ENCODE measurements around the gene BDKRB1.

BDKRB1 gene

GRCh38 chr14:96309896-96310330 lies 53.9 kb downstream of the BDKRB1 start:
- Histone ChIP-seq H2AFZ (ENCODE audit: low read depth, low read length, severe bottlenecking) (no peak overlapping the region), H3K4me3 (ENCODE audit: insufficient read depth, low read length, poor library complexity, severe bottlenecking) (no peak overlapping the region), H3K9me2 (replicated peaks; ENCODE audit: insufficient read depth, low read length) (no peaks in the 10 kb centered on the region), H3K9me3 (ENCODE audit: insufficient read depth, low read length) (no peaks in the 10 kb centered on the region), H3K4me2 (ENCODE audit: low read depth, low read length, poor library complexity, severe bottlenecking) (no peak overlapping the region), H3K79me2 (ENCODE audit: insufficient read depth, low read length) (no peaks in the 10 kb centered on the region), H3K9ac (ENCODE audit: low read length) (no peak overlapping the region), H4K20me1 (ENCODE audit: low read depth, low read length) (no peaks in the 10 kb centered on the region), H3K27me3 (ENCODE audit: low read length) (no peaks in the 10 kb centered on the region), H3F3A (ENCODE audit: insufficient read depth) (no peaks in the 10 kb centered on the region), H3K36me3 (ENCODE audit: low read length) (0 out of 2 replicates have a peak, but pooled peaks cover 5% of the 10 kb centered on the region), H3K27ac (ENCODE audit: low read depth, low read length) (no peak overlapping the region)
- TF ChIP-seq, protein P1, sequence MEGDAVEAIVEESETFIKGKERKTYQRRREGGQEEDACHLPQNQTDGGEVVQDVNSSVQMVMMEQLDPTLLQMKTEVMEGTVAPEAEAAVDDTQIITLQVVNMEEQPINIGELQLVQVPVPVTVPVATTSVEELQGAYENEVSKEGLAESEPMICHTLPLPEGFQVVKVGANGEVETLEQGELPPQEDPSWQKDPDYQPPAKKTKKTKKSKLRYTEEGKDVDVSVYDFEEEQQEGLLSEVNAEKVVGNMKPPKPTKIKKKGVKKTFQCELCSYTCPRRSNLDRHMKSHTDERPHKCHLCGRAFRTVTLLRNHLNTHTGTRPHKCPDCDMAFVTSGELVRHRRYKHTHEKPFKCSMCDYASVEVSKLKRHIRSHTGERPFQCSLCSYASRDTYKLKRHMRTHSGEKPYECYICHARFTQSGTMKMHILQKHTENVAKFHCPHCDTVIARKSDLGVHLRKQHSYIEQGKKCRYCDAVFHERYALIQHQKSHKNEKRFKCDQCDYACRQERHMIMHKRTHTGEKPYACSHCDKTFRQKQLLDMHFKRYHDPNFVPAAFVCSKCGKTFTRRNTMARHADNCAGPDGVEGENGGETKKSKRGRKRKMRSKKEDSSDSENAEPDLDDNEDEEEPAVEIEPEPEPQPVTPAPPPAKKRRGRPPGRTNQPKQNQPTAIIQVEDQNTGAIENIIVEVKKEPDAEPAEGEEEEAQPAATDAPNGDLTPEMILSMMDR (IDR thresholded peaks at IDR 0.05; ENCODE audit: insufficient read depth, low read length, poor library complexity, severe bottlenecking): no peak
- TF ChIP-seq EZH2phosphoT487 (conservative IDR thresholded peaks at IDR 0.05; ENCODE audit: low read length): no peak

- no peaks in the 10 kb centered on the region for H4K20me1 ChIP-seq (ENCODE audit: low read depth, low read length)
Observed at GRCh38 chr14:96310906-96311305, 54.9 kb downstream of the BDKRB1 start.

More at GRCh38 chr14:96310906-96311305, 54.9 kb downstream of the BDKRB1 start:
- H3F3A ChIP-seq (ENCODE audit: insufficient read depth): no peaks in the 10 kb centered on the region
- H3K4me2 ChIP-seq (ENCODE audit: low read depth, low read length, poor library complexity, severe bottlenecking): no peak overlapping the region
- H3K79me2 ChIP-seq (ENCODE audit: insufficient read depth, low read length): no peaks in the 10 kb centered on the region
- H3K9me2 ChIP-seq (replicated peaks; ENCODE audit: insufficient read depth, low read length): no peaks in the 10 kb centered on the region
- H3K36me3 ChIP-seq (ENCODE audit: low read length): peaks cover 10% of the 10 kb centered on the region; the same call in 1 of the 2 replicates
- no peaks in the 10 kb centered on the region for H3K27me3 ChIP-seq (ENCODE audit: low read length)
- TF ChIP-seq, protein P1 (IDR thresholded peaks at IDR 0.05; ENCODE audit: insufficient read depth, low read length, poor library complexity, severe bottlenecking): no peak
- no peak for TF ChIP-seq EZH2phosphoT487 (conservative IDR thresholded peaks at IDR 0.05; ENCODE audit: low read length)
- no peak overlapping the region for H3K27ac ChIP-seq (ENCODE audit: low read depth, low read length)
- H3K4me3 ChIP-seq (ENCODE audit: insufficient read depth, low read length, poor library complexity, severe bottlenecking): no peak overlapping the region
- H3K9ac ChIP-seq (ENCODE audit: low read length): no peak overlapping the region
- H3K9me3 ChIP-seq (ENCODE audit: insufficient read depth, low read length): no peaks in the 10 kb centered on the region
- H2AFZ ChIP-seq (ENCODE audit: low read depth, low read length, severe bottlenecking): no peak overlapping the region
